ENCODE results near the gene ZNF688.

Gene ZNF688

DNA sequence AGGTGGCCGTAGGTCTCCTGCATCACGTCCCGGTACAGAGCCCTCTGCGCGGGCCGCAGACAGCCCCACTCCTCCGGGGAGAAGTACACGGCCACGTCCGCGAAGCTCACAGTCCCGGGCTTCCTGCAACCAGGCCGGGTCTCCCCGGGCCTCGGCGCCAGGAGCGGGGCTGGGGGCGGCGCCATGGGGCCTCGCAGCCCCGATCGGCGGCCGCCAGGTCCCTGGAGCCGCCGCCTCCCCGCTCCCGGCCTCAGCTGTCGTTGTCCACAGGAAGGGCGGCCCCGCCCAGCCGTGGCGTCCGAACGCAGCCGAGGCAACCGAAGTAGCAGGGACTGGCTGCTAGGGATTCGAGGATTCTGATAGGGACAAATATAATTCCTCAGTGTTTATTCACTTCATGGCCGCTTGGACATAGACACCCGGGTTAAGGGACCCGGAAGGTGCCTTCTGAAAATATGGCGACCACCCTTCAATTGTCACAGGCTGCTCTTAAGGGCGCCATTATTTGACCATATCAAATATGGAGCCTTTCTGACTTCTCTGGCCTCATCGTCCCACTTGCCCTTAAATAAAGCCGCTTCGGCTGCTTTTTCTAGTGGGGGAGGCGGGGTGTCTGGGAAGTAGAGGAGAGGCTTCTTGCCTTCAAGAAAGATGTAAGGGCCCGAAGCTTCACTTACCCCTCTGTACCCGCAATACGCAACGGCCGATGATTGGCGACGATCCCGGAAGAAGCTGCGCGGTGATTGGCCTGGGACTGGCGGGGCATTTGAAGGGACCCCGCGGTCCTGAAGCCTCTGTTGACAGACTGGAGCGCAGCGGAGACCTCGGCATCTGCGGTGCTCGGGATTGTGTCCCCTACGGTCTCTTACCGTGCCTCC is at the start of gene ZNF688:
Gene ZNF688, minus strand, starts transcription at position 270 of the 878 bp plus-strand sequence. Its CDS starts 85 bp downstream, at position 185.
- TF ChIP-seq, protein P1, sequence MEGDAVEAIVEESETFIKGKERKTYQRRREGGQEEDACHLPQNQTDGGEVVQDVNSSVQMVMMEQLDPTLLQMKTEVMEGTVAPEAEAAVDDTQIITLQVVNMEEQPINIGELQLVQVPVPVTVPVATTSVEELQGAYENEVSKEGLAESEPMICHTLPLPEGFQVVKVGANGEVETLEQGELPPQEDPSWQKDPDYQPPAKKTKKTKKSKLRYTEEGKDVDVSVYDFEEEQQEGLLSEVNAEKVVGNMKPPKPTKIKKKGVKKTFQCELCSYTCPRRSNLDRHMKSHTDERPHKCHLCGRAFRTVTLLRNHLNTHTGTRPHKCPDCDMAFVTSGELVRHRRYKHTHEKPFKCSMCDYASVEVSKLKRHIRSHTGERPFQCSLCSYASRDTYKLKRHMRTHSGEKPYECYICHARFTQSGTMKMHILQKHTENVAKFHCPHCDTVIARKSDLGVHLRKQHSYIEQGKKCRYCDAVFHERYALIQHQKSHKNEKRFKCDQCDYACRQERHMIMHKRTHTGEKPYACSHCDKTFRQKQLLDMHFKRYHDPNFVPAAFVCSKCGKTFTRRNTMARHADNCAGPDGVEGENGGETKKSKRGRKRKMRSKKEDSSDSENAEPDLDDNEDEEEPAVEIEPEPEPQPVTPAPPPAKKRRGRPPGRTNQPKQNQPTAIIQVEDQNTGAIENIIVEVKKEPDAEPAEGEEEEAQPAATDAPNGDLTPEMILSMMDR (IDR thresholded peaks at IDR 0.05; ENCODE audit: low read depth, low read length, missing control alignments): no peak
- peak within 1 kb of the TSS; percentile 73 for H3K27ac ChIP-seq
- in situ Hi-C loops (cut with HindIII; ENCODE audit: low pct_ligation_motif_present, low sequenced_read_pairs): no loop called here
- peak; percentile 96 for DNase-seq
- no peaks in the 10 kb centered on the region for H3K36me3 ChIP-seq (replicated peaks)
- H3K4me3 ChIP-seq (ENCODE audit: low read depth, low read length): peak within 1 kb of the TSS; percentile 68
- H3K27me3 ChIP-seq (replicated peaks): no peaks in the 10 kb centered on the region

DNA sequence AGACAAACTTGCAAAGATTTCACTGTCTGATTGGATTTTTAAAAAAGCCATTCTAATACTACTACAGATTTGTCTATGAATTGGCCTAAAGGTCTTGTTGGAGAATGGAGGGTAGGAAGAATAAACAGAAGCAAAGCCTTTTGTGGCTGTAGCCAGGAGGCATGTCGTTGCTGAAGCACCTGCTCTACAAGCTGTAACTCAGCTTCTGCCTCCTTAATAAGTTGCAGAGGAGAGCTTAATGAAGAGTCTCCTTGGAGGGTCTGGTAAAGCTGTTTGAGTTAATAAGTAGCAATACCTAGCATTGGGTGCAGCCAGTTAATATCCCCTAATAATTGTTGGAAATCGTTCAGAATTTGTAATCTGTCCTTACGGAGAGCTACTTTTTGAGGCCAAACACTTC is 48.7 kb upstream of the ZNF688 start:
- no peak overlapping the region for H3K4me3 ChIP-seq (ENCODE audit: low read depth, low read length)
- TF ChIP-seq, protein P1 (IDR thresholded peaks at IDR 0.05; ENCODE audit: low read depth, low read length, missing control alignments): no peak

DNA sequence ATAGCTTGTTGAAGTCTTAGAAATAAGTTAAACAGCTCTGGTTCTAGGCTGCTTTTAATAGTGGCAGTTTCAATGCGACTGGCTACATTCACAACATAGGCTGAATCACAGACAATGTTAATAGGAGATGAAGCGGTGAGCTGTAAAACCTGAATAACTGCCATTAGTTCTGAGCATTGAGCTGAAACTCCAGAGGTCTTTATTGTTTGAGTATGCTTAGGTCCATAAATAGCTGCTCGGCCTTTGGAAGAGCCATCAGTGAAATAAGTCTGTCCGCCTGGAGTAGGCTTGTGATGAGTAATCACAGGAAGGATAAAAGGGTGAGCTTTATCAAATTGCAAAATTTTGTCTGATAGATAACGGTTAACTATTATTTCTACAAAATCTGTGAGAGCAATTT is 48.1 kb upstream of the ZNF688 start:
- H3K27ac ChIP-seq: no peak overlapping the region
- TF ChIP-seq, protein P1 (IDR thresholded peaks at IDR 0.05; ENCODE audit: low read depth, low read length, missing control alignments): no peak
- H3K27me3 ChIP-seq (replicated peaks): no peaks in the 10 kb centered on the region
- in situ Hi-C loops (cut with HindIII; ENCODE audit: low pct_ligation_motif_present, low sequenced_read_pairs): loop anchor here (25.0 kb wide), 1 partner anchor 182 kb away; the partner anchor contains the start of genes DCTPP1 and SEPHS2
- no peak for DNase-seq
- no peak overlapping the region for H3K4me3 ChIP-seq (ENCODE audit: low read depth, low read length)
- no peaks in the 10 kb centered on the region for H3K36me3 ChIP-seq (replicated peaks)

More for the DNA sequence above, 48.7 kb upstream of the ZNF688 start:
- H3K36me3 ChIP-seq (replicated peaks): no peaks in the 10 kb centered on the region
- DNase-seq: no peak
- no peaks in the 10 kb centered on the region for H3K27me3 ChIP-seq (replicated peaks)
- in situ Hi-C loops (cut with HindIII; ENCODE audit: low pct_ligation_motif_present, low sequenced_read_pairs): loop anchor here (25.0 kb wide), 1 partner anchor 183 kb away; the partner anchor contains the start of genes DCTPP1 and SEPHS2
- no peak overlapping the region for H3K27ac ChIP-seq

DNA sequence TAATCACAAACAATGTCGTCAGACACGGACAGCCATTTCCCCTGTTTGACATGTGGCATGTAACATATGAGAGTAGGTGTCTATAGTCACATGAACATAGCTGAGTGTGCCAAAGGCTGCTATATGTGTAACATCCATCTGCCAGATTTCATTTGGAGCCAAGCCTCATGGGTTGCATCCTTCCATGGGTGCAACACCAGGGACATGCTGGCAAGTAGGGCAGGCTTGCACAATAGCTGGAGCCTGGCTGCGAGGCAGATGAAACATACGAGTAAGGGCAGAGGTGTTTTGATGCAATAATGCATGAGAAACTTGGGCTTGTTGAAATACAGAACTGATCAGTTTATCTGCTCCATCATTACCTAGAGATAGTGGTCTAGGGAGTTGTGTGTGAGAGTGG is 47.7 kb upstream of the ZNF688 start:
- in situ Hi-C loops (cut with HindIII; ENCODE audit: low pct_ligation_motif_present, low sequenced_read_pairs): loop anchor here (25.0 kb wide), 1 partner anchor 182 kb away; the partner anchor contains the start of genes DCTPP1 and SEPHS2
- no peak overlapping the region for H3K4me3 ChIP-seq (ENCODE audit: low read depth, low read length)
- TF ChIP-seq, protein P1 (IDR thresholded peaks at IDR 0.05; ENCODE audit: low read depth, low read length, missing control alignments): no peak
- H3K27me3 ChIP-seq (replicated peaks): no peaks in the 10 kb centered on the region
- no peaks in the 10 kb centered on the region for H3K36me3 ChIP-seq (replicated peaks)
- DNase-seq: no peak
- no peak overlapping the region for H3K27ac ChIP-seq

DNA sequence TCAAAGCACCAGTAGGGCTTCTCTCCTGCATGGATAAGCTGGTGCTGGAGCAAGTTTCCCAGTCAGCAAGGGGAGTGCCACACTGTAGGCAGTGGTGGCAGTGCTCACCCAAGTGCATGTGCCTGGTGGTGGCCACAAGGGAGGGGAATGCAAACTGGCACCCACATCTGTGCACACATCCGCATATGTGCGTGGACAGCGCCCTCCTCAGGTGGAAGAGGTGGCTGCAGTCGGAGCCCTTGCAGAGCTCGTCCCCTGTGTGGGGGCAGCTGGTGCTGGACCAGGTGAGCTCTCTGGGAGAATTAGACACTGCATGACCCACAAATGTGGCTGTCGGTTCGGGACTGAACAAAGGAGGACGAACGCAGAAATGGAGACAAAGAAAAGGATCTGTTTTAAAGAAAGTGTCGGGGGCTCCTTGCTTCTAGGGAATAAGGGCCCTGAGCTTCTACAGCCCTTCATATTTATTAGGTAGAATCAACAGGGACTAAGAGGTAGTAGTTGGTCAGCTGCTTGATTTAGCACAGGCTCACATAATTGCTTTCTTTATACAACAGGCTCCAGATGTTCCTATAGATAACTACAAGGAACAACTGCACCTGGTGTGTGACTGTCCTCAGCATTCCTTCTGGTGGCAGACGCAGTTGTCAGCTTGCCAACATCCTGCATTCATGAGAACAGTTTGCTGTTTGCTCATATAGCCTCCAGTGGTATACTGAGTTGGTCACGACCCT is 44.0 kb upstream of the ZNF688 start:
- no peaks in the 10 kb centered on the region for H3K36me3 ChIP-seq (replicated peaks)
- DNase-seq: peak; percentile 15

More for the DNA sequence above, 44.0 kb upstream of the ZNF688 start:
- in situ Hi-C loops (cut with HindIII; ENCODE audit: low pct_ligation_motif_present, low sequenced_read_pairs): loop anchor here (25.0 kb wide), 1 partner anchor 178 kb away; the partner anchor contains the start of genes DCTPP1 and SEPHS2
- no peak overlapping the region for H3K4me3 ChIP-seq (ENCODE audit: low read depth, low read length)
- H3K27me3 ChIP-seq (replicated peaks): no peaks in the 10 kb centered on the region
- no peak overlapping the region for H3K27ac ChIP-seq
- TF ChIP-seq, protein P1 (IDR thresholded peaks at IDR 0.05; ENCODE audit: low read depth, low read length, missing control alignments): peak; percentile 79

Data from brain microvascular endothelial cell (primary cell).